ENCODE measurements around the gene GSTM5.

GSTM5 gene

DNA sequence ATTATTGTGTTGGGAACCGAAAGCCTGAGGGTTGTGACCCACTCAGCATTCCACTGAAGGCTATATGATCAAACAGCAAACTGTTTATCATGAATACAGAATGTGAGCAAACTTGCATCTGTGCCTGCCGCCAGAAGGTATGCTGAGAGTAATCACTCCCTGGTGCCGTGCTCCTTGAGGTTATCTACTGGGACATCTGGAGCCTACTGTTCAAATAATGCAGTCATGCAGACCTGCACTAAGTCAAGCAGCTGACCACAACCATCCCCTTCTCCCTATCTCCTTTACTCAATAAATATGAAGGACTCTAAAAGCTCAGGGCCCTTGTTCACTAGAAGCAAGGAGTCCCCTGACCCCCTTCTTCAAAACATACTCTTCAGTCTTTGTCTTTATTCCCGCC, 13.5 kb downstream of the GSTM5 start:
- TF ChIP-seq POLR2A (IDR thresholded peaks at IDR 0.05; ENCODE audit: extremely low read depth, insufficient read length) (no peak), CTCF (IDR thresholded peaks at IDR 0.05; ENCODE audit: low read depth, low read length) (no peak), MYC (IDR thresholded peaks at IDR 0.05; ENCODE audit: low read depth, low read length) (no peak)
- TF ChIP-seq, protein P1, sequence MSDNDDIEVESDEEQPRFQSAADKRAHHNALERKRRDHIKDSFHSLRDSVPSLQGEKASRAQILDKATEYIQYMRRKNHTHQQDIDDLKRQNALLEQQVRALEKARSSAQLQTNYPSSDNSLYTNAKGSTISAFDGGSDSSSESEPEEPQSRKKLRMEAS (IDR thresholded peaks at IDR 0.05; ENCODE audit: low read depth, low read length): no peak
- DNase-seq (ENCODE audit: low read depth): no peak
- H3K4me3 ChIP-seq (ENCODE audit: low read depth, low read length): no peak overlapping the region

- H3K4me3 ChIP-seq (ENCODE audit: low read depth, low read length): no peak overlapping the region
- TF ChIP-seq MYC (IDR thresholded peaks at IDR 0.05; ENCODE audit: low read depth, low read length): no peak
- no peak for TF ChIP-seq CTCF (IDR thresholded peaks at IDR 0.05; ENCODE audit: low read depth, low read length)
- no peak for TF ChIP-seq POLR2A (IDR thresholded peaks at IDR 0.05; ENCODE audit: extremely low read depth, insufficient read length)
- TF ChIP-seq, protein P1 (IDR thresholded peaks at IDR 0.05; ENCODE audit: low read depth, low read length): no peak
Measured at GRCh38 chr1:109726007-109726406, 14.0 kb downstream of the GSTM5 start.

GRCh38 chr1:109726728-109727373, 14.8 kb downstream of the GSTM5 start:
- no peak for DNase-seq (ENCODE audit: low read depth)
- H3K4me3 ChIP-seq (ENCODE audit: low read depth, low read length): no peak overlapping the region
- TF ChIP-seq POLR2A (IDR thresholded peaks at IDR 0.05; ENCODE audit: extremely low read depth, insufficient read length) (no peak), CTCF (IDR thresholded peaks at IDR 0.05; ENCODE audit: low read depth, low read length) (no peak)

More at GRCh38 chr1:109726007-109726406, 14.0 kb downstream of the GSTM5 start:
- no peak for DNase-seq (ENCODE audit: low read depth)

GRCh38 chr1:109728870-109729269, 16.8 kb downstream of the GSTM5 start:
- no peak for TF ChIP-seq POLR2A (IDR thresholded peaks at IDR 0.05; ENCODE audit: extremely low read depth, insufficient read length)
- no peak for TF ChIP-seq CTCF (IDR thresholded peaks at IDR 0.05; ENCODE audit: low read depth, low read length)
- no peak for TF ChIP-seq MYC (IDR thresholded peaks at IDR 0.05; ENCODE audit: low read depth, low read length)
- TF ChIP-seq, protein P1 (IDR thresholded peaks at IDR 0.05; ENCODE audit: low read depth, low read length): no peak
- DNase-seq (ENCODE audit: low read depth): no peak
- no peak overlapping the region for H3K4me3 ChIP-seq (ENCODE audit: low read depth, low read length)

DNA sequence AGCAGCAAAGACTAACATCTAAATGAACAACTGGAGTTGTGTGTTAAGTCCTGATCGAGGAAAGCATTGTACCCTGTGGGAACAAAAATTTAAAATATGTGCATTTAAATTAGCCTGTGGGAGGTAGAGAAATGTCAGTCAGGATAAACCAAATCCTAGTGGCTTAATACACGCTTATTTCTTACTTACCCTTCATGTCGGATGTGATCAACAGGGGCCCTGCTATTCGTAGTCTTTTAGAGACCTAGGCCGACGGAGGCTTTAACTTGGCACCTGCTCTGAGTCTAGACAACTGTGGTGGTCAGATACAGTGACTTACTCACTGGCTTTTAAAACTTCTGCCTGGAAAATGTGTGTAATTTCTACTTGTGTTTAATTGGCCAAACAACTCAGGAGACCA, 18.6 kb downstream of the GSTM5 start:
- TF ChIP-seq, protein P1 (IDR thresholded peaks at IDR 0.05; ENCODE audit: low read depth, low read length): no peak
- TF ChIP-seq MYC (IDR thresholded peaks at IDR 0.05; ENCODE audit: low read depth, low read length): no peak
- TF ChIP-seq CTCF (IDR thresholded peaks at IDR 0.05; ENCODE audit: low read depth, low read length): no peak
- no peak for TF ChIP-seq POLR2A (IDR thresholded peaks at IDR 0.05; ENCODE audit: extremely low read depth, insufficient read length)
- DNase-seq (ENCODE audit: low read depth): no peak
- H3K4me3 ChIP-seq (ENCODE audit: low read depth, low read length): no peak overlapping the region
